ENCODE results near the gene EML6. TPM values are rescaled to one million over a fixed set of nuclear protein-coding genes. Genes with fewer than 3 reads are reported as not detected.

EML6 gene
- total and polyA plus RNA-seq, 2 donors (not counting 1 experiment from before 2014, with no cell fraction given): 0.34 to 1.3 TPM

GRCh38 chr2:55006306-55006705 is 282.8 kb downstream of the EML6 start:
- Histone ChIP-seq H3K4me3 (replicated peaks in 1 of 4; ENCODE audit: control extremely low read depth in 1 of 4, insufficient read depth in 1 of 4, low read depth in 3 of 4, low read length in 4 of 4) (no peak overlapping the region), H3K79me2 (ENCODE audit: control insufficient read depth, insufficient read depth, low read length) (peaks cover 100% of the 10 kb centered on the region), H3K9ac (ENCODE audit: insufficient read depth, low read length) (no peak overlapping the region), H3K36me3 (ENCODE audit: control insufficient read depth, insufficient read depth, low read length) (no peaks in the 10 kb centered on the region), H3K4me2 (ENCODE audit: extremely low read depth, insufficient read depth, low read length) (no peak overlapping the region), H2AFZ (ENCODE audit: low read length) (no peak overlapping the region), H3K27me3 (ENCODE audit: control insufficient read depth, insufficient read depth, low read length) (no peaks in the 10 kb centered on the region), H3K27ac (ENCODE audit: insufficient read depth, low read length) (no peak overlapping the region), H3K9me3 (ENCODE audit: control insufficient read depth, insufficient read depth, low read depth, low read length) (no peaks in the 10 kb centered on the region), H4K20me1 (ENCODE audit: control insufficient read depth, extremely low read depth, insufficient read depth, low read length) (peaks cover 26% of the 10 kb centered on the region), H3K4me1 (ENCODE audit: control insufficient read depth, extremely low read depth, insufficient read depth, low read length) (peaks cover 16% of the 10 kb centered on the region)
- no peak for DNase-seq (ENCODE audit: low read depth in 2 of 2)
- TF ChIP-seq EZH2 (IDR thresholded peaks at IDR 0.05; ENCODE audit: low read length, missing control alignments) (no peak), CTCF (conservative IDR thresholded peaks at IDR 0.05 in 1 of 2, IDR thresholded peaks at IDR 0.05 in 1 of 2; ENCODE audit: low read depth in 1 of 2, low read length in 2 of 2) (no peak)

GRCh38 chr2:55009277-55010060 is 286.0 kb downstream of the EML6 start:
- H3K4me2 ChIP-seq (ENCODE audit: extremely low read depth, insufficient read depth, low read length): peak overlapping the region; percentile 95
- no peak for TF ChIP-seq EZH2 (IDR thresholded peaks at IDR 0.05; ENCODE audit: low read length, missing control alignments)
- no peak for TF ChIP-seq CTCF (conservative IDR thresholded peaks at IDR 0.05 in 1 of 2, IDR thresholded peaks at IDR 0.05 in 1 of 2; ENCODE audit: low read depth in 1 of 2, low read length in 2 of 2)
- H2AFZ ChIP-seq (ENCODE audit: low read length): no peak overlapping the region
- no peaks in the 10 kb centered on the region for H3K27me3 ChIP-seq (ENCODE audit: control insufficient read depth, insufficient read depth, low read length)
- H3K4me1 ChIP-seq (ENCODE audit: control insufficient read depth, extremely low read depth, insufficient read depth, low read length): peaks cover 17% of the 10 kb centered on the region
- H3K79me2 ChIP-seq (ENCODE audit: control insufficient read depth, insufficient read depth, low read length): peaks cover 100% of the 10 kb centered on the region
- H3K4me3 ChIP-seq (replicated peaks in 1 of 4; ENCODE audit: control extremely low read depth in 1 of 4, insufficient read depth in 1 of 4, low read depth in 3 of 4, low read length in 4 of 4): peak overlapping the region; percentile 17 to 44 (median 37)
- peak overlapping the region; percentile 15 for H3K27ac ChIP-seq (ENCODE audit: insufficient read depth, low read length)
- H3K36me3 ChIP-seq (ENCODE audit: control insufficient read depth, insufficient read depth, low read length): no peaks in the 10 kb centered on the region
- no peaks in the 10 kb centered on the region for H3K9me3 ChIP-seq (ENCODE audit: control insufficient read depth, insufficient read depth, low read depth, low read length)
- DNase-seq (ENCODE audit: low read depth in 2 of 2): no peak
- peaks cover 27% of the 10 kb centered on the region for H4K20me1 ChIP-seq (ENCODE audit: control insufficient read depth, extremely low read depth, insufficient read depth, low read length)
- H3K9ac ChIP-seq (ENCODE audit: insufficient read depth, low read length): no peak overlapping the region

- Histone ChIP-seq H3K36me3 (ENCODE audit: control insufficient read depth, insufficient read depth, low read length) (no peaks in the 10 kb centered on the region), H3K9me3 (ENCODE audit: control insufficient read depth, insufficient read depth, low read depth, low read length) (no peaks in the 10 kb centered on the region), H3K4me3 (replicated peaks in 1 of 4; ENCODE audit: control extremely low read depth in 1 of 4, insufficient read depth in 1 of 4, low read depth in 3 of 4, low read length in 4 of 4) (peak overlapping the region; percentile 17 to 44 (median 37)), H4K20me1 (ENCODE audit: control insufficient read depth, extremely low read depth, insufficient read depth, low read length) (peaks cover 27% of the 10 kb centered on the region), H2AFZ (ENCODE audit: low read length) (no peak overlapping the region), H3K79me2 (ENCODE audit: control insufficient read depth, insufficient read depth, low read length) (peaks cover 100% of the 10 kb centered on the region), H3K4me1 (ENCODE audit: control insufficient read depth, extremely low read depth, insufficient read depth, low read length) (peaks cover 19% of the 10 kb centered on the region), H3K27ac (ENCODE audit: insufficient read depth, low read length) (peak overlapping the region; percentile 15), H3K4me2 (ENCODE audit: extremely low read depth, insufficient read depth, low read length) (peak overlapping the region; percentile 95), H3K9ac (ENCODE audit: insufficient read depth, low read length) (no peak overlapping the region), H3K27me3 (ENCODE audit: control insufficient read depth, insufficient read depth, low read length) (no peaks in the 10 kb centered on the region)
- DNase-seq (ENCODE audit: low read depth in 2 of 2): peak; percentile 46 to 59
- TF ChIP-seq EZH2 (IDR thresholded peaks at IDR 0.05; ENCODE audit: low read length, missing control alignments) (no peak), CTCF (conservative IDR thresholded peaks at IDR 0.05 in 1 of 2, IDR thresholded peaks at IDR 0.05 in 1 of 2; ENCODE audit: low read depth in 1 of 2, low read length in 2 of 2) (no peak)
These were observed 286.7 kb downstream of the EML6 start for GRCh38 chr2:55010149-55010591.

Data from fibroblast of lung (primary cell).